Activated CD4-positive, alpha-beta T cell treated with anti-CD3 and anti-CD28 coated beads, Interleukin-2, Interleukin-6, amounts not matched to agents 100 ng/mL and 50 ng/mL, durations not matched to agents 16 hours and 8 hours (primary cell): ENCODE results near the gene CENPF.
"Not testable (repeated sequence)": the region's sequence is repeated elsewhere in the genome, so short reads cannot be mapped to it uniquely, and the experiment has no call there.

Experiments used
- DNase-seq: peaks from one replicate; pipeline ENCODE4 v3.0.0-alpha.2; 2020

CENPF gene

GRCh38 chr1:214584805-214585766 is 17.9 kb upstream of the CENPF start:
- peak; percentile 30 for DNase-seq

- DNase-seq, result no peak
These were observed 16.4 kb upstream of the CENPF start for GRCh38 chr1:214586621-214587020.

- no peak for DNase-seq
These were observed 15.8 kb upstream of the CENPF start for GRCh38 chr1:214587165-214587564.

GRCh38 chr1:214588963-214589597 is 13.9 kb upstream of the CENPF start:
- no peak for DNase-seq

GRCh38 chr1:214590696-214591095 is 12.3 kb upstream of the CENPF start:
- no peak for DNase-seq

GRCh38 chr1:214591918-214592317 is 11.1 kb upstream of the CENPF start:
- DNase-seq, result not testable (repeated sequence)

GRCh38 chr1:214593158-214593557 is 9.8 kb upstream of the CENPF start:
- no peak for DNase-seq

- peak; percentile 19 for DNase-seq
These were observed 841 bp downstream of the CENPF start for GRCh38 chr1:214603819-214604252.

GRCh38 chr1:214604523-214604922 is 1.5 kb downstream of the CENPF start:
- DNase-seq, result no peak

GRCh38 chr1:214605484-214605883 is 2.5 kb downstream of the CENPF start:
- DNase-seq, result not testable (repeated sequence)

- not testable (repeated sequence) for DNase-seq
These were observed 3.2 kb downstream of the CENPF start for GRCh38 chr1:214605933-214606925.

- not testable (repeated sequence) for DNase-seq
These were observed 4.7 kb downstream of the CENPF start for GRCh38 chr1:214607492-214608215.

GRCh38 chr1:214608216-214608783 is 5.3 kb downstream of the CENPF start:
- DNase-seq, result not testable (repeated sequence)

GRCh38 chr1:214608817-214609216 is 5.8 kb downstream of the CENPF start:
- not testable (repeated sequence) for DNase-seq

- DNase-seq, result no peak
These were observed 6.7 kb downstream of the CENPF start for GRCh38 chr1:214609692-214610091.

GRCh38 chr1:214610136-214610535 is 7.1 kb downstream of the CENPF start:
- not testable (repeated sequence) for DNase-seq

- DNase-seq, result no peak
These were observed 12.1 kb downstream of the CENPF start for GRCh38 chr1:214615109-214615508.

GRCh38 chr1:214615871-214616270 is 12.9 kb downstream of the CENPF start:
- no peak for DNase-seq

GRCh38 chr1:214617246-214617645 is 14.3 kb downstream of the CENPF start:
- no peak for DNase-seq

GRCh38 chr1:214617843-214618242 is 14.8 kb downstream of the CENPF start:
- DNase-seq, result no peak

- no peak for DNase-seq
These were observed 18.2 kb downstream of the CENPF start for GRCh38 chr1:214621236-214621635.

GRCh38 chr1:214623430-214623829 is 20.4 kb downstream of the CENPF start:
- DNase-seq, result no peak
